ENCODE measurements around the gene NKD1.

DNA sequence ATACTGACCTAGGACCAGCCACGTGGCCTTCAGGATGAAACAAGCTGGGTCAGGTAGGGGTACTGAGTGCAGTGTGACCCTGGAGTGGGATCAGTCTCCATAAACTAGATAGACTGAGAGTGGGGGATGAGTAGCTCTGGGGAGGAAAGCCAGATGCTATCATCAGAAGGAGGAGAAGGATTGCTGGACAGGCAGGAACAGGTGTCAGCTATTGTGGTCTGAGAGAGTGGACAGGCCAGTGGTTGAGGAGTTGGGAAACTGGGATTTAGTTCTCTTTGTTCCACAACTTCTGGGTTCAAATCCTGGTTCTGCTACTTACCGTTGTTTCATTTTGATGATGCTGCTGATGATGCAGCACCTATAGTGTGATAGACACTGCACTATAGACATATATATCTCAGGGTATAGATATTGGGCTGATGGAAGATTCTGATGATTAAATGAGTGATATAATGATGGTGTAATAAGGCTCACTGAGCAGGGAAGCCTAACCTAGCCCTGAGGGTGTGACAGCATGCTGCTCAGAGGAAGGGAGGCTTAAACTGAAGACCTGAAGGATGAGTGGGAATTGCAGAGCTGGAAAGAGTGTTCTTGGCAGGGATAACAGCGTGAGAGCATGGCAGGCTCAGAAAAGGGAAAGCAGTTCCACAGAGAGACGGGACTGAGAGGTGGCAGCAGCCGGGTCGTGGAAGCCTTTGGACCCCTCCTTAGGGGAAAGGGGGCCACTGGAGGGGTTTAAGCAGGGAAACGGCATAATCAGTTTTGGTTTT lies 66.9 kb downstream of the NKD1 start:
- no peak for TF ChIP-seq ELF4 (IDR thresholded peaks at IDR 0.05)
- TF ChIP-seq SP1 (IDR thresholded peaks at IDR 0.05): no peak
- no peak for TF ChIP-seq SUZ12 (IDR thresholded peaks at IDR 0.05)
- no peak for TF ChIP-seq ARNT (IDR thresholded peaks at IDR 0.05)
- no peak for TF ChIP-seq FOXM1 (IDR thresholded peaks at IDR 0.05; ENCODE audit: borderline replicate concordance)
- no peak for TF ChIP-seq FOXK2 (IDR thresholded peaks at IDR 0.05)
- TF ChIP-seq, protein P1, sequence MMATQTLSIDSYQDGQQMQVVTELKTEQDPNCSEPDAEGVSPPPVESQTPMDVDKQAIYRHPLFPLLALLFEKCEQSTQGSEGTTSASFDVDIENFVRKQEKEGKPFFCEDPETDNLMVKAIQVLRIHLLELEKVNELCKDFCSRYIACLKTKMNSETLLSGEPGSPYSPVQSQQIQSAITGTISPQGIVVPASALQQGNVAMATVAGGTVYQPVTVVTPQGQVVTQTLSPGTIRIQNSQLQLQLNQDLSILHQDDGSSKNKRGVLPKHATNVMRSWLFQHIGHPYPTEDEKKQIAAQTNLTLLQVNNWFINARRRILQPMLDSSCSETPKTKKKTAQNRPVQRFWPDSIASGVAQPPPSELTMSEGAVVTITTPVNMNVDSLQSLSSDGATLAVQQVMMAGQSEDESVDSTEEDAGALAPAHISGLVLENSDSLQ (IDR thresholded peaks at IDR 0.05): no peak
- no peak for TF ChIP-seq NFRKB (IDR thresholded peaks at IDR 0.05)
- no peak for TF ChIP-seq L3MBTL2 (conservative IDR thresholded peaks at IDR 0.05)
- TF ChIP-seq TARDBP (IDR thresholded peaks at IDR 0.05): no peak
